K562 (cell line): ENCODE measurements around the gene FBXL2. TPM values are rescaled to one million over a fixed set of nuclear protein-coding genes. Genes with fewer than 3 reads are reported as not detected.

ENCODE experiments used
- ATAC-seq: fragments of 200-7000 bp; cut with Tn5 transposase; 3 replicates; pipeline ENCODE4 v1.9.1; 2020; ENCODE audit warnings: moderate library complexity
- BruUV-seq: library from RNA; stranded (reverse); fragments of 400-500 nt; replicated peaks from 2 replicates; lab custom pipeline; 2021; lab: Mats Ljungman, UMichigan
- CTCF ChIA-PET: fragments of 300-600 bp; formaldehyde crosslinking; extraction: SDS; loops from one replicate; lab custom pipeline; 2021; ENCODE audit warnings: low intra/inter-chr PET ratio; lab: Yijun Ruan, JAX
- POLR2A ChIA-PET: fragments of 300-600, 350-650 bp; sonication (Branson Sonifier 250); formaldehyde crosslinking; extraction: SDS; loops from one replicate; lab custom pipeline; 2021; ENCODE audit warnings: antibody characterized with exemption, inconsistent platforms; lab: Yijun Ruan, JAX
- DNase-seq, 4 experiments: peaks; one replicate each; pipeline versions ENCODE4 v3.0.0 to v3.0.0-alpha.2; 2011 to 2018; ENCODE audit warnings: low spot score in 3 of 4, mixed read lengths in 3 of 4; ENCODE audit errors: extremely low read depth in 1 of 4
- FAIRE-seq: peaks from 2 replicates; lab custom pipeline; 2011; peaks lifted over from hg19 to GRCh38; lab: Jason Lieb, UNC
- H2AFZ ChIP-seq: 2 replicates; pipeline ENCODE4 v1.6.0; 2011; ENCODE audit warnings: low read depth, low read length, control low read depth, inconsistent platforms
- H3K27ac ChIP-seq: fragments of 200-600 bp; 3 replicates; pipeline ENCODE4 v1.8.0; 2011; ENCODE audit warnings: low read depth, mild to moderate bottlenecking, control low read depth, inconsistent platforms, low read length, moderate library complexity, mixed read lengths; ENCODE audit errors: extremely low read depth
- H3K27me3 ChIP-seq, 2 experiments: fragments of 300-600 bp in 1 of 2; 2 replicates in 1 of 2; 3 replicates in 1 of 2; pipeline versions ENCODE4 v1.6.0 to v1.8.0; 2011; ENCODE audit warnings: inconsistent platforms in 2 of 2, low read length in 2 of 2, mild to moderate bottlenecking in 1 of 2, mixed read lengths in 1 of 2, moderate library complexity in 1 of 2; ENCODE audit not compliant: control insufficient read depth in 2 of 2, insufficient read depth in 2 of 2
- H3K36me3 ChIP-seq: fragments of 300-600 bp; 3 replicates; pipeline ENCODE4 v1.8.0; 2011; ENCODE audit warnings: mild to moderate bottlenecking, low read length, inconsistent platforms; ENCODE audit not compliant: control insufficient read depth, insufficient read depth
- H3K4me1 ChIP-seq, 2 experiments: fragments of 200-600 bp in 1 of 2; replicated peaks in 1 of 2; 2 replicates in 1 of 2; 3 replicates in 1 of 2; pipeline versions ENCODE4 v1.5.1 to v1.8.0; 2011; ENCODE audit warnings: inconsistent platforms in 2 of 2, low read length in 2 of 2, mild to moderate bottlenecking in 1 of 2, mixed read lengths in 1 of 2, moderate library complexity in 1 of 2; ENCODE audit not compliant: control insufficient read depth in 2 of 2, insufficient read depth in 2 of 2
- H3K4me2 ChIP-seq: 2 replicates; pipeline ENCODE4 v1.6.1; 2011; ENCODE audit warnings: low read length, control low read depth, inconsistent platforms, mixed read lengths; ENCODE audit not compliant: insufficient read depth
- H3K4me3 ChIP-seq: fragments of 200-600 bp; sonication (generic), shearing (Covaris generic); 2 replicates; pipeline ENCODE4 v1.5.1; 2016; ENCODE audit warnings: control low read depth, inconsistent platforms
- H3K79me2 ChIP-seq: fragments of 200-600 bp; 3 replicates; pipeline ENCODE4 v1.8.0; 2011; ENCODE audit warnings: low read length, inconsistent platforms; ENCODE audit not compliant: control insufficient read depth, insufficient read depth
- H3K9ac ChIP-seq, 2 experiments: 2 replicates each; pipeline versions ENCODE4 v1.6.0 to v1.6.1; 2011; ENCODE audit warnings: low read depth in 2 of 2, low read length in 2 of 2, control low read depth in 1 of 2, inconsistent platforms in 1 of 2, mild to moderate bottlenecking in 1 of 2, mixed read lengths in 1 of 2; ENCODE audit not compliant: insufficient read depth in 1 of 2
- H3K9me1 ChIP-seq: one replicate; pipeline ENCODE4 v1.6.0; 2011; ENCODE audit warnings: inconsistent platforms, mild to moderate bottlenecking, low read length, moderate library complexity; ENCODE audit not compliant: control insufficient read depth, insufficient read depth
- H3K9me3 ChIP-seq: replicated peaks from 2 replicates; pipeline ENCODE4 v1.5.1; 2011; ENCODE audit warnings: low read depth, low read length, inconsistent platforms; ENCODE audit not compliant: control insufficient read depth, insufficient read depth
- H4K20me1 ChIP-seq: replicated peaks from 2 replicates; pipeline ENCODE4 v1.6.1; 2011; ENCODE audit warnings: low read length, inconsistent platforms, mixed read lengths; ENCODE audit not compliant: control insufficient read depth, insufficient read depth
- CEBPB ChIP-seq: fragments of 450-650 bp; IDR thresholded peaks from 2 replicates; pipeline ENCODE4 v1.6.1; 2016; ENCODE audit warnings: missing genetic modification characterization, missing compliant biosample characterization
- GATAD2A ChIP-seq: fragments of 450-650 bp; IDR thresholded peaks from 2 replicates; pipeline ENCODE4 v1.6.1; 2017
- NONO ChIP-seq, 2 experiments: fragments of 200-400 bp in 1 of 2; fragments of 450-650 bp in 1 of 2; formaldehyde crosslinking in 1 of 2; IDR thresholded peaks; 2 replicates each; pipeline ENCODE4 v1.6.1; 2017; ENCODE audit warnings: low read depth in 2 of 2, mild to moderate bottlenecking in 2 of 2, moderate library complexity in 2 of 2, low read length in 1 of 2
- PCBP2 ChIP-seq: fragments of 200-400 bp; formaldehyde crosslinking; IDR thresholded peaks from 2 replicates; pipeline ENCODE4 v1.6.1; 2018; ENCODE audit warnings: low read length, low read depth, mild to moderate bottlenecking, moderate library complexity; ENCODE audit not compliant: poor library complexity, severe bottlenecking
- SMAD1 ChIP-seq: fragments of 150-350 bp; IDR thresholded peaks from 2 replicates; pipeline ENCODE4 v1.6.1; 2014; ENCODE audit warnings: low read length, low read depth; ENCODE audit not compliant: partially characterized antibody
- TAF1 ChIP-seq: IDR thresholded peaks from 2 replicates; pipeline ENCODE4 v1.6.1; 2011; ENCODE audit warnings: mild to moderate bottlenecking, low read length, moderate library complexity; ENCODE audit not compliant: insufficient read depth, control insufficient read depth, severe bottlenecking; ENCODE audit errors: extremely low read depth
- TEAD1 ChIP-seq, 2 experiments: fragments of 450-650 bp in 1 of 2; sonication (generic) in 1 of 2; formaldehyde crosslinking; IDR thresholded peaks; 2 replicates each; pipeline versions ENCODE4 v1.4.0 to v1.8.0; 2020 to 2022; ENCODE audit warnings: mild to moderate bottlenecking in 2 of 2, missing genetic modification reagents in 1 of 2
- ZNF212 ChIP-seq: fragments of 450-650 bp; formaldehyde crosslinking; IDR thresholded peaks from 2 replicates; pipeline ENCODE4 v1.4.0; 2020; ENCODE audit warnings: mild to moderate bottlenecking
- WGBS: fragments of 100-300 bp; shearing (Covaris generic); methylation state at CpG from one replicate; pipeline ENCODE4 v1.1.6; 2016; ENCODE audit warnings: low coverage, mixed read lengths; ENCODE audit not compliant: insufficient coverage; ENCODE audit errors: missing lambda C conversion rate; 5-methylcytosine and 5-hydroxymethylcytosine counted together
- in situ Hi-C: fragments of 300-500 bp; cut with MboI; formaldehyde crosslinking; loops from 4 replicates; pipeline ENCODE4 v1.15.0; 2018; ENCODE audit warnings: inconsistent platforms, mixed read lengths
- intact Hi-C: fragments of 100-400 bp; cut with micrococcal nuclease; formaldehyde crosslinking; loops from 2 replicates; pipeline ENCODE4 v1.14.2; 2022
- polyA plus RNA-seq, 8 experiments: library from polyadenylated mRNA; depleted of rRNA in 4 of 8; stranded (reverse) in 5 of 8; unstranded in 3 of 8; fragments of >200 nt; fragmentation: Nextera tagmentation in 2 of 8; fragmentation: Illumina TruSeq in 1 of 8; extraction: Ambion mirVana in 2 of 8; extraction: Trizol in 1 of 8; gene quantifications; 2 replicates each; pipeline versions ENCODE4 v1.2.1 to v1.2.3, GENCODE V29; 2011 to 2014; ENCODE audit warnings: inconsistent platforms in 1 of 8, missing spikeins in 1 of 8
- total RNA-seq, 7 experiments: library from RNA; depleted of rRNA in 6 of 7; stranded (reverse); fragments of >200 nt in 6 of 7; fragmentation: Illumina TruSeq in 2 of 7; extraction: Trizol in 2 of 7; gene quantifications; 2 replicates each; pipeline versions ENCODE4 v1.2.1 to v1.2.3, GENCODE V29; 2011 to 2021; ENCODE audit warnings: low replicate concordance in 1 of 7
- TF ChIP-seq, protein P1 (sequence below): sonication (generic); formaldehyde crosslinking; IDR thresholded peaks from 2 replicates; pipeline ENCODE4 v1.9.0; 2022; ENCODE audit warnings: mild to moderate bottlenecking, missing genetic modification reagents

The FBXL2 gene
- total and polyA plus RNA-seq, 9 of the 15 experiments (the other 6 are each of a cell fraction or from before 2014, with no cell fraction given) = 1.3 to 6.9 (median 1.9) TPM

DNA sequence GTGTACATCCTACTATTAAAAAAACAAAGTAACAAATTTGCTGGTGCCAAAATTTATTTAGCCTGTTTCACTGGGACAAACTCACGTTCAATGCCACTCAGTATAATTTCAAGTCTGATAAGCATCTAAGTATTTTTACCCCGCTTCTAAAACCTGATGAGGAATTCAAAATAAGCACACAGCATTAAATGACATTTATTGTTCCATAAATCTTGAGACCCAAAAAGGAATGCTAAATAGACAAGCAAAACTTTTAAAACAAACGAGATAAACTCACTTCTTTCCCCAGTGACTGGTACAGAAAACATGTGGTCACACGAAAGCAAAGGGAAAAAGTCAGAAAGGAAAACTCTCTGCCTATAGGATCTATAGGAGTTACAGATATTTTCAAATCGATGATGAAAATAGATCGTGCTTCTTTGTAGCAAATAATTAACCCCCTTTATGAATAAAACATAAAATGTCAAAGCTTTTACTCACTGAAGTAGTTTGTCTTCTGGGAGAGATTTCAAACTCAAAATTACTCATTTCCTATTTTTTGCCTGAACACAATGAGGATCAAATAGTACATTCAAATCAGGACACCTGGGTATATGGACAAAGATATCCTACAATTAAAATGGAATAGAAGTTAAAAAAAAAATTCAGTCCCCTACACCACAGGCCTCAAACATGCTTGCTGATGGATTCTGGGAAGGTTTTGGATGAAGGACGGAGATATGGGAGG, 111.3 kb downstream of the FBXL2 start:
- Histone ChIP-seq H3K4me3 (no peak overlapping the region), H3K79me2 (no peaks in the 10 kb centered on the region), H4K20me1 (no peaks in the 10 kb centered on the region), H3K4me1 (peaks cover 0 to 15% of the 10 kb centered on the region in 2 experiments; a peak in 3 of 5 replicates), H2AFZ (no peak overlapping the region), H3K9me1 (no peaks in the 10 kb centered on the region), H3K9ac (no peak overlapping the region), H3K36me3 (peaks cover 79% of the 10 kb centered on the region), H3K9me3 (no peaks in the 10 kb centered on the region), H3K4me2 (no peak overlapping the region), H3K27me3 (no peaks in the 10 kb centered on the region), H3K27ac (no peak overlapping the region)
- CTCF ChIA-PET = no interaction called here
- POLR2A ChIA-PET = interaction anchor here (0.6 kb wide), 1 partner anchor 233 kb away, joined by 3 read pairs; no protein-coding TSS in a partner anchor
- ATAC-seq = no peak
- in situ Hi-C loops (no loop called here), intact Hi-C loops (no loop called here)
- WGBS = 85% methylated on average over 7 of the region's 7 CpGs
- no peak for FAIRE-seq
- TSS peak; percentile 33 for BruUV-seq
- no peak for DNase-seq
- no peak for TF ChIP-seq NONO (IDR thresholded peaks at IDR 0.05; ENCODE audit: low read depth in 2 of 2, low read length in 1 of 2)

DNA sequence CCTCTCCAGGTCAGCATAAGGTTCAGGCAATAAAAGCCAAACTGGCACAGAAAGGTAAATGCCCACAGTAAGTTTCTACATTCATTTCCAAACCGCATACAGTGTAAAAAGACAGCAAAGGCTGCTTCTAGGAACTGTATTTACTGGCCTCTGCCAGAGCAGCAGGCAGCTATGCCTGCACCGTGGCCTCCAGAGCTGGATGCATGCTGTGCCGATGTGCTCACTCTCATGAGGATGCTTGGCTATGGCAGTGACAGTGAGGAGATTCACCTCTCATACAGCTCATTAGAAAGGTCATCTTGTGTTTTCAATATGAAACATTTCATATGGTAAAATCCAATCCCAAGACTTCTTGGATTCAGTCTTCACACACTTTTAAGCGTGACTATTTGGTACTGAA, 112.7 kb downstream of the FBXL2 start:
- TSS peak; percentile 10 for BruUV-seq
- H3K27ac ChIP-seq = no peak overlapping the region
- DNase-seq (no peak), FAIRE-seq (no peak), ATAC-seq (no peak)
- no peak overlapping the region for H3K9ac ChIP-seq
- H3K4me1 ChIP-seq = peaks cover 0 to 14% of the 10 kb centered on the region in 2 experiments; a peak in 3 of 5 replicates
- peaks cover 87% of the 10 kb centered on the region for H3K36me3 ChIP-seq
- ChIA-PET POLR2A (interaction anchor here (0.7 to 1.7 kb wide), 4 partner anchors 9 to 40 kb away, joined by 3 to 7 read pairs (median 4); no protein-coding TSS in a partner anchor), CTCF (no interaction called here)
- in situ Hi-C loops (no loop called here), intact Hi-C loops (no loop called here)
- no peaks in the 10 kb centered on the region for H3K9me3 ChIP-seq
- H2AFZ ChIP-seq = no peak overlapping the region
- 95% methylated on average over 4 of the region's 4 CpGs for WGBS
- no peak overlapping the region for H3K4me3 ChIP-seq
- H3K27me3 ChIP-seq = no peaks in the 10 kb centered on the region
- H3K79me2 ChIP-seq = no peaks in the 10 kb centered on the region
- H3K9me1 ChIP-seq = no peaks in the 10 kb centered on the region
- H4K20me1 ChIP-seq = no peaks in the 10 kb centered on the region
- H3K4me2 ChIP-seq = no peak overlapping the region
- TF ChIP-seq PCBP2 (no peak), TAF1 (no peak), ZNF212 (CRISPR knock-in tag) (no peak), TEAD1 (CRISPR knock-in tag; IDR thresholded peaks at IDR 0.05) (no peak), SMAD1 (no peak), GATAD2A (no peak), CEBPB (tag) (no peak)
- TF ChIP-seq, protein P1, sequence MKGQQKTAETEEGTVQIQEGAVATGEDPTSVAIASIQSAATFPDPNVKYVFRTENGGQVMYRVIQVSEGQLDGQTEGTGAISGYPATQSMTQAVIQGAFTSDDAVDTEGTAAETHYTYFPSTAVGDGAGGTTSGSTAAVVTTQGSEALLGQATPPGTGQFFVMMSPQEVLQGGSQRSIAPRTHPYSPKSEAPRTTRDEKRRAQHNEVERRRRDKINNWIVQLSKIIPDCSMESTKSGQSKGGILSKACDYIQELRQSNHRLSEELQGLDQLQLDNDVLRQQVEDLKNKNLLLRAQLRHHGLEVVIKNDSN (CRISPR knock-in tag) = no peak
